Activated B cell treated with CpG ODN at 0.5 μM for 24 hours (primary cell): Measurements from ENCODE around the gene URB1. TPM values are rescaled to one million over a fixed set of nuclear protein-coding genes. Genes with fewer than 3 reads are reported as not detected.
"Not testable (repeated sequence)": the region's sequence is repeated elsewhere in the genome, so short reads cannot be mapped to it uniquely, and the experiment has no call there.

Source experiments
- ATAC-seq: fragments of 200-7000 bp; cut with Tn5 transposase; one replicate; pipeline ENCODE4 v1.10.0; 2021; ENCODE audit warnings: low read depth, mild to moderate bottlenecking, moderate library complexity
- CTCF ChIA-PET: fragments of 350-600 bp; sonication (Branson Sonifier 250); formaldehyde crosslinking; loops from one replicate; lab custom pipeline; 2021; ENCODE audit warnings: antibody characterized with exemption; lab: Charles Lee
- POLR2A ChIA-PET: fragments of 350-600 bp; sonication (Branson Sonifier 250); formaldehyde crosslinking; loops from one replicate; lab custom pipeline; 2021; ENCODE audit warnings: antibody characterized with exemption; lab: Charles Lee
- DNase-seq: peaks from one replicate; pipeline ENCODE4 v3.0.0; 2022
- H3K27ac Mint-ChIP-seq: one replicate; pipeline ENCODE4 v1.8.0; 2020; ENCODE audit warnings: mixed read lengths
- H3K27me3 Mint-ChIP-seq: one replicate; pipeline ENCODE4 v1.8.0; 2021; ENCODE audit warnings: mixed read lengths
- H3K36me3 Mint-ChIP-seq: one replicate; pipeline ENCODE4 v1.8.0; 2021; ENCODE audit warnings: low read depth, mixed read lengths
- H3K4me1 Mint-ChIP-seq: one replicate; pipeline ENCODE4 v1.8.0; 2021; ENCODE audit warnings: mixed read lengths
- H3K4me3 Mint-ChIP-seq: one replicate; pipeline ENCODE4 v1.8.0; 2020; ENCODE audit warnings: mild to moderate bottlenecking, mixed read lengths
- H3K9me3 Mint-ChIP-seq: one replicate; pipeline ENCODE4 v1.8.0; 2020; ENCODE audit warnings: mixed read lengths
- intact Hi-C: fragments of 100-400 bp; cut with micrococcal nuclease; formaldehyde crosslinking; loops from one replicate; pipeline ENCODE4 v1.15.1; 2024
- total RNA-seq: library from RNA; stranded (reverse); gene quantifications from 2 replicates; pipeline ENCODE4 v1.2.3, GENCODE V29; 2022
- TF ChIP-seq, protein P1 (sequence below): fragments of 200-600 bp; IDR thresholded peaks from one replicate; pipeline ENCODE4 v1.8.0; 2022; ENCODE audit warnings: antibody characterized with exemption, mild to moderate bottlenecking

The URB1 gene
- total RNA-seq, 1 donor from 2014 or later, result 22.2 TPM

DNA sequence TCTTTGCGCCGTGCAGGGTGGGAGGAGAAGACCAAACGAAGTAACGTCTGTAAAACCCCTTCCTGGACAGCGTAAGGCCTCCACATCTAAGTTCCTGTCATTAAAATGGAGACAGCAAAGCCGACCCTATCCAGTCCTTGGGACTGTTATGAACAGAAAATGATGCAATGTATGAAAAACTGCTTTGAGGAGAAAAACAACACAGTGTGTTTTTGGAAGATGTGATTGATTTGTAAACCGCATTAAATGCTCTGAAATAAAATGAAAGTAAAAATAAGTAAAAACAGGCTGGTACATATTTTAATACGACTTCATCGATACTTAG, 827 bp upstream of the URB1 start:
- DNase-seq (no peak), ATAC-seq (no peak)
- H3K27ac Mint-ChIP-seq, result peak overlapping the region; percentile 83
- TF ChIP-seq, protein P1, sequence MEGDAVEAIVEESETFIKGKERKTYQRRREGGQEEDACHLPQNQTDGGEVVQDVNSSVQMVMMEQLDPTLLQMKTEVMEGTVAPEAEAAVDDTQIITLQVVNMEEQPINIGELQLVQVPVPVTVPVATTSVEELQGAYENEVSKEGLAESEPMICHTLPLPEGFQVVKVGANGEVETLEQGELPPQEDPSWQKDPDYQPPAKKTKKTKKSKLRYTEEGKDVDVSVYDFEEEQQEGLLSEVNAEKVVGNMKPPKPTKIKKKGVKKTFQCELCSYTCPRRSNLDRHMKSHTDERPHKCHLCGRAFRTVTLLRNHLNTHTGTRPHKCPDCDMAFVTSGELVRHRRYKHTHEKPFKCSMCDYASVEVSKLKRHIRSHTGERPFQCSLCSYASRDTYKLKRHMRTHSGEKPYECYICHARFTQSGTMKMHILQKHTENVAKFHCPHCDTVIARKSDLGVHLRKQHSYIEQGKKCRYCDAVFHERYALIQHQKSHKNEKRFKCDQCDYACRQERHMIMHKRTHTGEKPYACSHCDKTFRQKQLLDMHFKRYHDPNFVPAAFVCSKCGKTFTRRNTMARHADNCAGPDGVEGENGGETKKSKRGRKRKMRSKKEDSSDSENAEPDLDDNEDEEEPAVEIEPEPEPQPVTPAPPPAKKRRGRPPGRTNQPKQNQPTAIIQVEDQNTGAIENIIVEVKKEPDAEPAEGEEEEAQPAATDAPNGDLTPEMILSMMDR, result no peak
- peaks cover 17% of the 10 kb centered on the region for H3K36me3 Mint-ChIP-seq
- H3K27me3 Mint-ChIP-seq, result peaks cover 11% of the 10 kb centered on the region
- ChIA-PET CTCF (no interaction called here), POLR2A (interaction anchor here (0.9 to 1.9 kb wide), 2 partner anchors 8 to 219 kb away, joined by 3 to 7 read pairs; partner anchors contain the start of gene CFAP298)
- intact Hi-C loops, result loop anchor here (1.0 to 10.0 kb wide), 8 partner anchors 114 to 1149 kb away; partner anchors contain the start of genes CFAP298, DNAJC28, GART and MIS18A
- peaks cover 41% of the 10 kb centered on the region for H3K4me1 Mint-ChIP-seq
- peak overlapping the region; percentile 87 for H3K4me3 Mint-ChIP-seq
- H3K9me3 Mint-ChIP-seq, result no peaks in the 10 kb centered on the region

DNA sequence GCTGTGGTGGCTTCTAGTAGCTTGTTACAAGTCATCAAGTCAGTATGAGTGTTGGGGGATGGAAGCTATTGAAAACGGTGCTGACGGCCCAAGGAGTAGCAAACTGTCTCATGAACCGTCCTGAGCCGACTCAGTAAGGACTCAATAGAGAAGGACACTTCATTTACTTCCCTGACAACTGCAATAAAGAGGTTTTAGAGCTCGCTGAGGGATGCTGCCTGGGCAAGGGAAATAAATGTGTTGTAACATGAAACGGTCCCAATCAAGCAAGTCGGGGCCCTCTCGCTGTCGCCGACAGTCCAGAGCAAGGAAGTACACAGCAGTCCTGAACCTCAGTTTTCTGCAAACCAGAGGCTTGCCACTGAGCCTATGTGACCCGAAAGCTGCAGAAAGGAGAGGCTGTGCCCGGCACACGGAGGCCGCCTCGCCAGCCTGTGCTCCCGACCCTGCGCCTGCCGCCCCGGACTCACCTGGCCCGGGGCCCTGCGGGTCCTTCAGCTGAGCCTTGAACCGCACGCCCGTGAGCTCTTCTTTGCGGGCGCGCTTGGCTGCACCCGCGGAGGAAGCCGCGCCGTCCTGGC, 423 bp downstream of the URB1 start:
- H3K27me3 Mint-ChIP-seq, result peaks cover 2% of the 10 kb centered on the region
- H3K36me3 Mint-ChIP-seq, result peaks cover 24% of the 10 kb centered on the region
- H3K9me3 Mint-ChIP-seq, result no peaks in the 10 kb centered on the region
- ChIA-PET CTCF (interaction anchor here (0.6 kb wide), 1 partner anchor 54 kb away, joined by 3 read pairs; no protein-coding TSS in a partner anchor), POLR2A (interaction anchor here (0.6 to 1.9 kb wide), 2 partner anchors 216 to 220 kb away, joined by 7 to 16 read pairs; partner anchors contain the start of gene CFAP298)
- ATAC-seq, result peak; percentile 38
- peaks cover 45% of the 10 kb centered on the region for H3K4me1 Mint-ChIP-seq
- intact Hi-C loops, result loop anchor here (1.0 to 10.0 kb wide), 6 partner anchors 177 to 1150 kb away; partner anchors contain the start of genes DNAJC28, GART, SON and SYNJ1
- DNase-seq, result no peak
- peak overlapping the region; percentile 83 for H3K27ac Mint-ChIP-seq
- H3K4me3 Mint-ChIP-seq, result peak overlapping the region; percentile 87
- TF ChIP-seq, protein P1, result no peak

DNA sequence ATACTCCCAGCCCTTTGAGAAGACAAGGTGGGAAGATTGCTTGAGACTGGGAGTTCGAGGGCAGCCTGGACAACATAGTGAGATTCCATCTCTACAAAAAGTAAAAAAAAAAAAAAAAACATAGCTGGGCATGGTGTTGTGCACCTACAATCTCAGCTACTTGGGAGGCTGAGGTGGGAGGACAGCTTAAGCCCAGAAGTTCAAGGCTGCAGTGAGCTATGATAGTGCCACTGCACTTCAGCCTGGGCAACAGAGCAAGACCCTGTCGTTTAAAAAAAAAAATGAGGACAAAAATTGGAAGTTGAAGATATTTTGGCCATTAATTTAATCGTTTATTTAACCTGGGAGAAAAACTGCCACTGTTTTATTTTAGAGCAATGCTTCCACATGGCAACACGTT, 1.1 kb downstream of the URB1 start:
- Mint-ChIP-seq H3K9me3 (no peaks in the 10 kb centered on the region), H3K4me3 (peak overlapping the region; percentile 87), H3K27ac (peak overlapping the region; percentile 46), H3K36me3 (peaks cover 29% of the 10 kb centered on the region), H3K4me1 (peaks cover 47% of the 10 kb centered on the region), H3K27me3 (peaks cover 2% of the 10 kb centered on the region)
- intact Hi-C loops, result loop anchor here (1.0 to 10.0 kb wide), 6 partner anchors 178 to 1151 kb away; partner anchors contain the start of genes DNAJC28, GART, SON and SYNJ1
- DNase-seq (no peak), ATAC-seq (no peak)
- TF ChIP-seq, protein P1, result no peak
- POLR2A ChIA-PET, result interaction anchor here (1.9 kb wide), 1 partner anchor 220 kb away, joined by 7 read pairs; the partner anchor contains the start of gene CFAP298
- CTCF ChIA-PET, result no interaction called here

DNA sequence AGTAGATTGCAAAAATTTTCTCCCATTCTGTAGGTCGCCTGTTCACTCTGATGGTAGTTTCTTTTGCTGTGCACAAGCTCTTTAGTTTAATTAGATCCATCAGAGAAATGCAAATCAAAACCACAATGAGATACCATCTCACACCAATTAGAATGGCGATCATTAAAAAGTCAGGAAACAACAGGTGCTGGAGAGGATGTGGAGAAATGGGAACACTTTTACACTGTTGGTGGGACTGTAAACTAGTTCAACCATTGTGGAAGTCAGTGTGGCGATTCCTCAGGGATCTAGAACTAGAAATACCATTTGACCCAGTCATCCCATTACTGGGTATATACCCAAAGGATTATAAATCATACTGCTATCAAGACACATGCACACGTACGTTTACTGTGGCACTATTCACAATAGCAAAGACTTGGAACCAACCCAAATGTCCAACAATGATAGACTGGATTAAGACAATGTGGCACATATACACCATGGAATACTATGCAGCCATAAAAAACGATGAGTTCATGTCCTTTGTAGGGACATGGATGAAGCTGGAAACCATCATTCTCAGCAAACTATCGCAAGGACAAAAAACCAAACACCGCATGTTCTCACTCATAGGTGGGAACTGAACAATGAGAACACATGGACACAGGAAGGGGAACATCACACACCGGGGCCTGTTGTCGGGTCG, 2.1 kb downstream of the URB1 start:
- H3K9me3 Mint-ChIP-seq, H3K27me3 Mint-ChIP-seq, ATAC-seq, CTCF ChIA-PET, H3K4me3 Mint-ChIP-seq, DNase-seq, H3K27ac Mint-ChIP-seq, POLR2A ChIA-PET: not testable (repeated sequence)
- peaks cover 32% of the 10 kb centered on the region for H3K36me3 Mint-ChIP-seq
- intact Hi-C loops, result loop anchor here (10.0 kb wide), 1 partner anchor 1104 kb away; the partner anchor contains the start of gene DNAJC28
- H3K4me1 Mint-ChIP-seq, result peaks cover 47% of the 10 kb centered on the region

DNA sequence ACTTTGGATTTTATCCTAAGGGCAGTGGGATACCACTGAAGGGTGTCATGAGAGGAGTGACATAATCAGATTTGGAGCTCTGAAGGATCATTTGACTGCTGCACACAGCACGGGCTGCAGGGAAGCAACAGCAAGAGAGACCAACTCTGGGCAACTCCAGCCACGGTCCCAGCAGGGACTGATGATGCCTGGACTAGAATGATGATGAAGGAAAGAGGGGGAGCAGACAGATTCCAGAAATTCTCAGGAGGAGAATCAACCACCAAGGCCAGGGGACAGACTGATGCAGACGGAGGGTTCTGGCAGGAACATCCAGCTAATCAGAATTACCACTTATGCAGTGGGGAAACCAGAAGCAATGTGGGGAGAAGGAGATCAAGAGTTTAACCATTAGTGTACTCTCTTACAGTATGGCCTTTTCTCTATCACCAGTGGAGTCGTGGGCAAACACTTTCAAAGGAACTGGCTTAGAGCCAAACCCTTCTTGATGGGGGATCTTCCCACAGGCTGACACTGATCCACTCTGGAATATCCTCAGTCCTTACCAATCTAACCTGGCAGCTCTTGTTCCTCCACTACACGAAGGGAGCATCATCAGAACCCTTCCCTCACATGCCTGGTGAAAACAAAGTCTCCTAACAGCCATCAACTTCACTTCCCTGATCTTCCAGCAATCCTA, 3.3 kb downstream of the URB1 start:
- Mint-ChIP-seq H3K4me3 (no peak overlapping the region), H3K27ac (no peak overlapping the region), H3K4me1 (peaks cover 47% of the 10 kb centered on the region), H3K27me3 (no peaks in the 10 kb centered on the region), H3K9me3 (no peaks in the 10 kb centered on the region), H3K36me3 (peaks cover 43% of the 10 kb centered on the region)
- TF ChIP-seq, protein P1, result no peak
- ChIA-PET CTCF (no interaction called here), POLR2A (no interaction called here)
- DNase-seq (no peak), ATAC-seq (no peak)
- intact Hi-C loops, result loop anchor here (10.0 kb wide), 1 partner anchor 1105 kb away; the partner anchor contains the start of gene DNAJC28
